ENCODE measurements around the gene GNL1. TPM values are rescaled to one million over a fixed set of nuclear protein-coding genes. Genes with fewer than 3 reads are reported as not detected.

The GNL1 gene
- total RNA-seq, 1 experiment from 2014 or later = 113 TPM

DNA sequence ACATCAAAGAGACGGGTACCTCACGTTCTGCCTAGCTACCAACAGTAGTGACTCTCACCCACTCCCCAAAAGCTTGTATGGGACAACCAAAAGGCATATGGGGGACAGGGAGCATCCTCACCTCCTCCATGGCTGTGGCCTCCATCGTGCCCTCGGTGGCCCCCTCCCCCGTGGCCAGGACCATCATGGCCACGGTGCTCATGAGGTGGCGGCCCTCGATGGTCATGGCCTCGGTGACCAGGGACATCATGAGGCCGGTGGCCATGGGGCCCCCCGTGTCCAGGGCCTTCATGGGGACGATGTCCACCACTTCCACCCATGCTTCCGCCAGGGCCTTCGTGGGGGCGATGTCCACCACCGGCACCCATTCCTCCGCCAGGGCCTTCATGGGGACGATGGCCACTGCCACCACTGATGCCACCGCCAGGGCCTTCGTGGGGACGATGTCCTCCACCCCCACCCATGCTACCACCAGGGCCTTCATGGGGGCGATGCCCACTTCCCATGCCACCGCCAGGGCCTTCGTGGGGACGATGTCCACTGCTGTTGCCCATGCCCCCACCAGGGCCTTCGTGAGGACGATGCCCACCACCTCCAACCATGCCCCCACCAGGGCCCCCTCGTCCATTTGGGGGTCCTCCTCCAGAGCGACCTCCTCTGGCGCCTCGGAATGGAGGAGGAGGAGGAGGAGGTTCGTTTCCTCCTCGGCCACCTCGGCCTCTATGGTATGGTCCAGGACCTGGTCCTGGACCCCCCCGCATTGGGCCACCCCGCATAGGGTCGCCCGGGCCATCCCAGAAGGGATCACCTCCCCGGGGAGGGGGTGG, 45.7 kb upstream of the GNL1 start:
- RAD21 ChIA-PET (ENCODE audit: low non-redundant PET in 1 of 2, low total read pairs in 2 of 2, uncharacterized antibody in 2 of 2, unreplicated experiment in 2 of 2) = no interaction called here
- H4K20me1 ChIP-seq (ENCODE audit: insufficient read depth) = 0 out of 2 replicates have a peak, but pooled peaks cover 4% of the 10 kb centered on the region
- peaks cover 13% of the 10 kb centered on the region; the same call in 1 of the 2 replicates for H3K79me2 ChIP-seq (ENCODE audit: insufficient read depth, low read length)
- H3K4me3 ChIP-seq (replicated peaks in 1 of 2; ENCODE audit: low read depth in 1 of 2, low read length in 2 of 2) = no peak overlapping the region
- H2AFZ ChIP-seq (ENCODE audit: low read depth, low read length, poor library complexity, severe bottlenecking) = no peak overlapping the region
- H3K36me3 ChIP-seq (ENCODE audit: control insufficient read depth in 1 of 2, insufficient read depth in 2 of 2, low read length in 2 of 2) = peaks cover 46 to 61% of the 10 kb centered on the region in 2 experiments
- POLR2A ChIA-PET = no interaction called here
- H3K27ac ChIP-seq (ENCODE audit: low read depth, low read length) = no peak overlapping the region
- H3K9me3 ChIP-seq (ENCODE audit: control insufficient read depth in 1 of 2, insufficient read depth in 1 of 2, low read depth in 1 of 2, low read length in 2 of 2) = no peaks in the 10 kb centered on the region
- H3K27me3 ChIP-seq (ENCODE audit: insufficient read depth, low read length) = no peaks in the 10 kb centered on the region
- CTCF ChIA-PET = no interaction called here
- no peak for TF ChIP-seq POLR2A (IDR thresholded peaks at IDR 0.05; ENCODE audit: borderline replicate concordance, extremely low read depth, insufficient read depth, insufficient read length)
- TF ChIP-seq YY1 (IDR thresholded peaks at IDR 0.05; ENCODE audit: extremely low read depth, insufficient replicate concordance, low read depth, low read length) = no peak
- TF ChIP-seq ELF1 (IDR thresholded peaks at IDR 0.05; ENCODE audit: borderline replicate concordance, low read depth) = no peak
- no peak for TF ChIP-seq TCF7L2 (IDR thresholded peaks at IDR 0.05; ENCODE audit: borderline replicate concordance, extremely low read depth, insufficient read depth, insufficient read length)
- TF ChIP-seq EZH2phosphoT487 (IDR thresholded peaks at IDR 0.05; ENCODE audit: borderline replicate concordance) = no peak
- TF ChIP-seq ZNF274 (IDR thresholded peaks at IDR 0.05; ENCODE audit: low read depth, low read length) = no peak
- no peak for TF ChIP-seq SP1 (IDR thresholded peaks at IDR 0.05; ENCODE audit: low read depth)
- no peak for TF ChIP-seq JUND (IDR thresholded peaks at IDR 0.05)
- TF ChIP-seq EGR1 (IDR thresholded peaks at IDR 0.05; ENCODE audit: low read depth) = no peak
- no peak for TF ChIP-seq EZH2 (IDR thresholded peaks at IDR 0.05)
- no peak for TF ChIP-seq SIN3A (IDR thresholded peaks at IDR 0.05; ENCODE audit: low read depth)
- TF ChIP-seq, protein P1, sequence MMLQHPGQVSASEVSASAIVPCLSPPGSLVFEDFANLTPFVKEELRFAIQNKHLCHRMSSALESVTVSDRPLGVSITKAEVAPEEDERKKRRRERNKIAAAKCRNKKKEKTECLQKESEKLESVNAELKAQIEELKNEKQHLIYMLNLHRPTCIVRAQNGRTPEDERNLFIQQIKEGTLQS (IDR thresholded peaks at IDR 0.05) = no peak
- TF ChIP-seq, protein P2, sequence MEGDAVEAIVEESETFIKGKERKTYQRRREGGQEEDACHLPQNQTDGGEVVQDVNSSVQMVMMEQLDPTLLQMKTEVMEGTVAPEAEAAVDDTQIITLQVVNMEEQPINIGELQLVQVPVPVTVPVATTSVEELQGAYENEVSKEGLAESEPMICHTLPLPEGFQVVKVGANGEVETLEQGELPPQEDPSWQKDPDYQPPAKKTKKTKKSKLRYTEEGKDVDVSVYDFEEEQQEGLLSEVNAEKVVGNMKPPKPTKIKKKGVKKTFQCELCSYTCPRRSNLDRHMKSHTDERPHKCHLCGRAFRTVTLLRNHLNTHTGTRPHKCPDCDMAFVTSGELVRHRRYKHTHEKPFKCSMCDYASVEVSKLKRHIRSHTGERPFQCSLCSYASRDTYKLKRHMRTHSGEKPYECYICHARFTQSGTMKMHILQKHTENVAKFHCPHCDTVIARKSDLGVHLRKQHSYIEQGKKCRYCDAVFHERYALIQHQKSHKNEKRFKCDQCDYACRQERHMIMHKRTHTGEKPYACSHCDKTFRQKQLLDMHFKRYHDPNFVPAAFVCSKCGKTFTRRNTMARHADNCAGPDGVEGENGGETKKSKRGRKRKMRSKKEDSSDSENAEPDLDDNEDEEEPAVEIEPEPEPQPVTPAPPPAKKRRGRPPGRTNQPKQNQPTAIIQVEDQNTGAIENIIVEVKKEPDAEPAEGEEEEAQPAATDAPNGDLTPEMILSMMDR (IDR thresholded peaks at IDR 0.05 in 2 of 3, conservative IDR thresholded peaks at IDR 0.05 in 1 of 3; ENCODE audit: borderline replicate concordance in 1 of 3, insufficient read depth in 1 of 3, low read depth in 2 of 3, low read length in 2 of 3) = no peak
- TF ChIP-seq, protein P3, sequence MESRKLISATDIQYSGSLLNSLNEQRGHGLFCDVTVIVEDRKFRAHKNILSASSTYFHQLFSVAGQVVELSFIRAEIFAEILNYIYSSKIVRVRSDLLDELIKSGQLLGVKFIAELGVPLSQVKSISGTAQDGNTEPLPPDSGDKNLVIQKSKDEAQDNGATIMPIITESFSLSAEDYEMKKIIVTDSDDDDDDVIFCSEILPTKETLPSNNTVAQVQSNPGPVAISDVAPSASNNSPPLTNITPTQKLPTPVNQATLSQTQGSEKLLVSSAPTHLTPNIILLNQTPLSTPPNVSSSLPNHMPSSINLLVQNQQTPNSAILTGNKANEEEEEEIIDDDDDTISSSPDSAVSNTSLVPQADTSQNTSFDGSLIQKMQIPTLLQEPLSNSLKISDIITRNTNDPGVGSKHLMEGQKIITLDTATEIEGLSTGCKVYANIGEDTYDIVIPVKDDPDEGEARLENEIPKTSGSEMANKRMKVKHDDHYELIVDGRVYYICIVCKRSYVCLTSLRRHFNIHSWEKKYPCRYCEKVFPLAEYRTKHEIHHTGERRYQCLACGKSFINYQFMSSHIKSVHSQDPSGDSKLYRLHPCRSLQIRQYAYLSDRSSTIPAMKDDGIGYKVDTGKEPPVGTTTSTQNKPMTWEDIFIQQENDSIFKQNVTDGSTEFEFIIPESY (IDR thresholded peaks at IDR 0.05; ENCODE audit: extremely low read depth, insufficient replicate concordance, low read length) = no peak
- no peak for TF ChIP-seq SRF (IDR thresholded peaks at IDR 0.05; ENCODE audit: low read depth)
- no peak for TF ChIP-seq RAD21 (IDR thresholded peaks at IDR 0.05; ENCODE audit: low read depth)
- H3K4me1 ChIP-seq (ENCODE audit: control insufficient read depth in 1 of 2, insufficient read depth in 2 of 2, low read length in 2 of 2) = peaks cover 0 to 10% of the 10 kb centered on the region in 2 experiments; a peak in 1 of 4 replicates
- no peaks in the 10 kb centered on the region for H3K9me2 ChIP-seq (ENCODE audit: insufficient read depth)
- DNase-seq (ENCODE audit: low read depth, low spot score) = no peak
- ATAC-seq = no peak
- intact Hi-C loops (cut with micrococcal nuclease) = no loop called here
- no peak overlapping the region for H3K4me2 ChIP-seq (ENCODE audit: low read length)
- no peak overlapping the region for H3K9ac ChIP-seq (ENCODE audit: low read length)
- BruUV-seq (replicated peaks) = no TSS peak

Measured in HCT116 (cell line).